Panc1 (cell line): ENCODE results near the gene ERCC5. TPM values are rescaled to one million over a fixed set of nuclear protein-coding genes. Genes with fewer than 3 reads are reported as not detected.

Experiments used
- ATAC-seq: fragments of 200-7000 bp; cut with Tn5 transposase; 2 replicates; pipeline ENCODE4 v1.9.1; 2020; ENCODE audit warnings: mild to moderate bottlenecking, moderate library complexity
- BruUV-seq: library from RNA; stranded (reverse); fragments of 400-500 nt; replicated peaks from 2 replicates; lab custom pipeline; 2021; lab: Mats Ljungman, UMichigan
- CTCF ChIA-PET: fragments of 300-600 bp; sonication (Branson Sonifier 250); formaldehyde crosslinking; loops from one replicate; lab custom pipeline; 2022; ENCODE audit warnings: antibody characterized with exemption; lab: Charles Lee
- POLR2A ChIA-PET: fragments of 300-600 bp; sonication (Branson Sonifier 250); formaldehyde crosslinking; loops from one replicate; lab custom pipeline; 2022; ENCODE audit warnings: antibody characterized with exemption; lab: Charles Lee
- DNase-seq: peaks from one replicate; pipeline ENCODE4 v3.0.0-alpha.2; 2010; ENCODE audit warnings: low read depth, low spot score
- H3K27ac ChIP-seq: 2 replicates; pipeline ENCODE4 v1.5.1; 2011; ENCODE audit warnings: mild to moderate bottlenecking, low read length, inconsistent platforms
- H3K27me3 ChIP-seq: fragments of 200-500 bp; sonication (Bioruptor generic); 2 replicates; pipeline ENCODE4 v1.6.0; 2014; ENCODE audit warnings: low read length, inconsistent platforms; ENCODE audit not compliant: control insufficient read depth, insufficient read depth
- H3K36me3 ChIP-seq: fragments of 200-500 bp; sonication (Bioruptor generic); 2 replicates; pipeline ENCODE4 v1.5.1; 2014; ENCODE audit warnings: inconsistent platforms, mild to moderate bottlenecking, low read length, moderate library complexity; ENCODE audit not compliant: control insufficient read depth, insufficient read depth
- H3K4me1 ChIP-seq: 2 replicates; pipeline ENCODE4 v1.5.1; 2011; ENCODE audit warnings: inconsistent platforms, mild to moderate bottlenecking, low read length, moderate library complexity; ENCODE audit not compliant: control insufficient read depth, insufficient read depth
- H3K4me3 ChIP-seq, 2 experiments: 2 replicates each; pipeline ENCODE4 v1.5.1; 2011 to 2012; ENCODE audit warnings: low read depth in 2 of 2, low read length in 2 of 2, mild to moderate bottlenecking in 2 of 2, inconsistent platforms in 1 of 2, moderate library complexity in 1 of 2
- H3K9me3 ChIP-seq: fragments of 200-500 bp; sonication (Bioruptor generic); 2 replicates; pipeline ENCODE4 v1.5.1; 2014; ENCODE audit warnings: low read depth, mild to moderate bottlenecking, inconsistent platforms, low read length, moderate library complexity; ENCODE audit not compliant: control insufficient read depth, insufficient read depth
- POLR2AphosphoS5 ChIP-seq: IDR thresholded peaks from 2 replicates; pipeline ENCODE4 v1.6.1; 2012; ENCODE audit warnings: mild to moderate bottlenecking, low read depth, low read length, moderate library complexity
- REST ChIP-seq, 2 experiments: IDR thresholded peaks; 2 replicates each; pipeline ENCODE4 v1.6.1; 2011 to 2012; ENCODE audit warnings: low read depth in 2 of 2, control low read depth in 1 of 2, low read length in 1 of 2, mild to moderate bottlenecking in 1 of 2, moderate library complexity in 1 of 2; ENCODE audit not compliant: insufficient read depth in 1 of 2
- SIN3A ChIP-seq: IDR thresholded peaks from 2 replicates; pipeline ENCODE4 v1.6.1; 2012; ENCODE audit warnings: low read depth, mild to moderate bottlenecking, low read length, moderate library complexity, borderline replicate concordance; ENCODE audit not compliant: insufficient read depth
- TCF7L2 ChIP-seq: IDR thresholded peaks from 2 replicates; pipeline ENCODE4 v1.6.1; 2011; ENCODE audit warnings: mild to moderate bottlenecking, low read depth, low read length, inconsistent platforms
- in situ Hi-C: cut with HindIII; loops from 2 replicates; pipeline ENCODE4 v1.10.0; 2016; ENCODE audit warnings: low sequenced_read_pairs, low pct_unique_long_range_greater_than_20kb
- intact Hi-C: fragments of 100-400 bp; cut with micrococcal nuclease; formaldehyde crosslinking; loops from one replicate; pipeline ENCODE4 v1.10.0; 2022; ENCODE audit not compliant: unreplicated experiment
- total RNA-seq: library from RNA; stranded (reverse); gene quantifications from one replicate; pipeline ENCODE4 v1.2.1, GENCODE V29; 2021; ENCODE audit not compliant: unreplicated experiment
- TF ChIP-seq, protein P1 (sequence below): fragments of 450-650 bp; IDR thresholded peaks from 2 replicates; pipeline ENCODE4 v1.5.1; 2017; ENCODE audit warnings: mild to moderate bottlenecking

Gene ERCC5
- total RNA-seq, 1 experiment from 2014 or later, result 19.6 TPM

DNA sequence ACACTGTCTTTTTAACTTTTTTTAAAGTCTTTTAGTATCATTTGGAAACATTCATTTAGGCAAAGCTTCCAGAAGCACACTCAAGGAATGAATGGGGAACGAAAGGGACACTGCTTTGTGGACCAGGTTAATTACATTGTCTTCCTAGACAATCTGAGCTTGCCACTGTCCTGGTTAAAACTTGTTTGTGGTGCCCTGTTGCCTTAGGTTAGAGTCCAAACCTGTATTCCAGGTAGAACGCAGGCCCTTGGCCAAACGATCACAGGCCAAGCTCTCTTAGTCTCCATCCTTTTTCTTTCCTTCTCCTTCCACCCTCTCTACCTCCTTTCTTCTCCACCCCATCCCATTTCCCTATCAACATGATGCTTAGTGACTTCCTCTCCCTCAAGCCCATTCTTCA is 66.8 kb downstream of the ERCC5 start:
- no peaks in the 10 kb centered on the region for H3K27me3 ChIP-seq
- no peaks in the 10 kb centered on the region for H3K9me3 ChIP-seq
- BruUV-seq, result no TSS peak
- TF ChIP-seq, protein P1, sequence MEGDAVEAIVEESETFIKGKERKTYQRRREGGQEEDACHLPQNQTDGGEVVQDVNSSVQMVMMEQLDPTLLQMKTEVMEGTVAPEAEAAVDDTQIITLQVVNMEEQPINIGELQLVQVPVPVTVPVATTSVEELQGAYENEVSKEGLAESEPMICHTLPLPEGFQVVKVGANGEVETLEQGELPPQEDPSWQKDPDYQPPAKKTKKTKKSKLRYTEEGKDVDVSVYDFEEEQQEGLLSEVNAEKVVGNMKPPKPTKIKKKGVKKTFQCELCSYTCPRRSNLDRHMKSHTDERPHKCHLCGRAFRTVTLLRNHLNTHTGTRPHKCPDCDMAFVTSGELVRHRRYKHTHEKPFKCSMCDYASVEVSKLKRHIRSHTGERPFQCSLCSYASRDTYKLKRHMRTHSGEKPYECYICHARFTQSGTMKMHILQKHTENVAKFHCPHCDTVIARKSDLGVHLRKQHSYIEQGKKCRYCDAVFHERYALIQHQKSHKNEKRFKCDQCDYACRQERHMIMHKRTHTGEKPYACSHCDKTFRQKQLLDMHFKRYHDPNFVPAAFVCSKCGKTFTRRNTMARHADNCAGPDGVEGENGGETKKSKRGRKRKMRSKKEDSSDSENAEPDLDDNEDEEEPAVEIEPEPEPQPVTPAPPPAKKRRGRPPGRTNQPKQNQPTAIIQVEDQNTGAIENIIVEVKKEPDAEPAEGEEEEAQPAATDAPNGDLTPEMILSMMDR, result no peak
- TF ChIP-seq REST (IDR thresholded peaks at IDR 0.05; ENCODE audit: insufficient read depth in 1 of 2, low read depth in 2 of 2, low read length in 1 of 2) (no peak), POLR2AphosphoS5 (no peak), SIN3A (no peak), TCF7L2 (no peak)
- H3K36me3 ChIP-seq, result no peaks in the 10 kb centered on the region
- no peak overlapping the region for H3K4me3 ChIP-seq
- ATAC-seq, result no peak
- ChIA-PET CTCF (no interaction called here), POLR2A (no interaction called here)
- in situ Hi-C loops (no loop called here), intact Hi-C loops (loop anchor here (10.0 kb wide), 1 partner anchor 962 kb away; no protein-coding TSS in a partner anchor)
- H3K27ac ChIP-seq, result no peak overlapping the region
- H3K4me1 ChIP-seq, result no peaks in the 10 kb centered on the region
- no peak for DNase-seq

GRCh38 chr13:102913914-102914313 is 68.1 kb downstream of the ERCC5 start:
- intact Hi-C loops, result loop anchor here (10.0 kb wide), 1 partner anchor 961 kb away; no protein-coding TSS in a partner anchor
- H3K9me3 ChIP-seq, result no peaks in the 10 kb centered on the region
- ATAC-seq, result no peak
- in situ Hi-C loops, result no loop called here
- CTCF ChIA-PET, result interaction anchor here (0.7 kb wide), 1 partner anchor 230 kb away, joined by 3 read pairs; no protein-coding TSS in a partner anchor
- no peak overlapping the region for H3K4me3 ChIP-seq
- H3K27ac ChIP-seq, result no peak overlapping the region
- TF ChIP-seq TCF7L2 (no peak), POLR2AphosphoS5 (no peak), SIN3A (no peak), REST (IDR thresholded peaks at IDR 0.05; ENCODE audit: insufficient read depth in 1 of 2, low read depth in 2 of 2, low read length in 1 of 2) (no peak)
- TF ChIP-seq, protein P1, result no peak
- no peaks in the 10 kb centered on the region for H3K36me3 ChIP-seq
- no TSS peak for BruUV-seq
- no peaks in the 10 kb centered on the region for H3K27me3 ChIP-seq
- POLR2A ChIA-PET, result no interaction called here
- DNase-seq, result no peak
- no peaks in the 10 kb centered on the region for H3K4me1 ChIP-seq
